ENCODE results near the gene VSTM5.

- TF ChIP-seq, protein P1, sequence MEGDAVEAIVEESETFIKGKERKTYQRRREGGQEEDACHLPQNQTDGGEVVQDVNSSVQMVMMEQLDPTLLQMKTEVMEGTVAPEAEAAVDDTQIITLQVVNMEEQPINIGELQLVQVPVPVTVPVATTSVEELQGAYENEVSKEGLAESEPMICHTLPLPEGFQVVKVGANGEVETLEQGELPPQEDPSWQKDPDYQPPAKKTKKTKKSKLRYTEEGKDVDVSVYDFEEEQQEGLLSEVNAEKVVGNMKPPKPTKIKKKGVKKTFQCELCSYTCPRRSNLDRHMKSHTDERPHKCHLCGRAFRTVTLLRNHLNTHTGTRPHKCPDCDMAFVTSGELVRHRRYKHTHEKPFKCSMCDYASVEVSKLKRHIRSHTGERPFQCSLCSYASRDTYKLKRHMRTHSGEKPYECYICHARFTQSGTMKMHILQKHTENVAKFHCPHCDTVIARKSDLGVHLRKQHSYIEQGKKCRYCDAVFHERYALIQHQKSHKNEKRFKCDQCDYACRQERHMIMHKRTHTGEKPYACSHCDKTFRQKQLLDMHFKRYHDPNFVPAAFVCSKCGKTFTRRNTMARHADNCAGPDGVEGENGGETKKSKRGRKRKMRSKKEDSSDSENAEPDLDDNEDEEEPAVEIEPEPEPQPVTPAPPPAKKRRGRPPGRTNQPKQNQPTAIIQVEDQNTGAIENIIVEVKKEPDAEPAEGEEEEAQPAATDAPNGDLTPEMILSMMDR (IDR thresholded peaks at IDR 0.05; ENCODE audit: control extremely low read depth in 1 of 3, insufficient read depth in 1 of 3, low read depth in 1 of 3, low read length in 3 of 3) = no peak
- TF ChIP-seq EZH2 (IDR thresholded peaks at IDR 0.05; ENCODE audit: low read depth, low read length, severe bottlenecking) = no peak
These were observed 21.1 kb upstream of the VSTM5 start for GRCh38 chr11:93871526-93871925.
